Measurements from ENCODE around the gene SZRD1.

The SZRD1 gene

DNA sequence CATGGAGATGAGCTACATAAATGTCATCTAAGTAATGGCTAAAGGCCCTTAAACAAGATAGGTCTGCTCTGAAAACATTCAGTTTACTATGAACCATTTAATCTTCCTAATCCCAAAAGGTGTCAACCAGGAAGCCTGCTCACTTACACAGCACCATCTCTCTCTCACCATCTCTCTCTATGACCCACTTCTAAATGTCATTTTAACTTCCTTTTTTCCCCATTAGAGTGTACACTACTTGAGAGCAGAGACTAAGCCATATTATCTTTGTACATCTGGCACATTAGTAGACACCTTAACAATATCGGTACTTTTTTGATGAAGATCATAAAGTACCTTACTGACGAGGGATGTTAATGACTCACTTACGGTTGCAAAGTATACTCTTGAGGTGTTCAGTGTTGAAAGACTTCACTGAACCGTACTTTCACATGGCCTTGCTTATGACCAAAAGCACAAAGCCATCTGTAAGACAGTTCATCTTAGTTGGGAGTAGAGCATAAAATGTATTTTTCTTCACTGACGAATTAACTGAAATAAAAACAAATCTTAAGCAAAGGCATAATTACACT is 40.1 kb upstream of the SZRD1 start:
- no peak overlapping the region for H3K9ac ChIP-seq
- no peaks in the 10 kb centered on the region for H3K27me3 ChIP-seq (ENCODE audit: control insufficient read depth, insufficient read depth, low read length)
- H3K4me3 ChIP-seq (ENCODE audit: low read depth, low read length), result no peak overlapping the region
- H3K4me1 ChIP-seq, result no peaks in the 10 kb centered on the region
- no peak overlapping the region for H2AFZ ChIP-seq
- H3K27ac ChIP-seq, result no peak overlapping the region
- H3K79me2 ChIP-seq, result peaks cover 18% of the 10 kb centered on the region
- no peaks in the 10 kb centered on the region for H3K36me3 ChIP-seq (ENCODE audit: control insufficient read depth, insufficient read depth, low read length)
- TF ChIP-seq, protein P1, sequence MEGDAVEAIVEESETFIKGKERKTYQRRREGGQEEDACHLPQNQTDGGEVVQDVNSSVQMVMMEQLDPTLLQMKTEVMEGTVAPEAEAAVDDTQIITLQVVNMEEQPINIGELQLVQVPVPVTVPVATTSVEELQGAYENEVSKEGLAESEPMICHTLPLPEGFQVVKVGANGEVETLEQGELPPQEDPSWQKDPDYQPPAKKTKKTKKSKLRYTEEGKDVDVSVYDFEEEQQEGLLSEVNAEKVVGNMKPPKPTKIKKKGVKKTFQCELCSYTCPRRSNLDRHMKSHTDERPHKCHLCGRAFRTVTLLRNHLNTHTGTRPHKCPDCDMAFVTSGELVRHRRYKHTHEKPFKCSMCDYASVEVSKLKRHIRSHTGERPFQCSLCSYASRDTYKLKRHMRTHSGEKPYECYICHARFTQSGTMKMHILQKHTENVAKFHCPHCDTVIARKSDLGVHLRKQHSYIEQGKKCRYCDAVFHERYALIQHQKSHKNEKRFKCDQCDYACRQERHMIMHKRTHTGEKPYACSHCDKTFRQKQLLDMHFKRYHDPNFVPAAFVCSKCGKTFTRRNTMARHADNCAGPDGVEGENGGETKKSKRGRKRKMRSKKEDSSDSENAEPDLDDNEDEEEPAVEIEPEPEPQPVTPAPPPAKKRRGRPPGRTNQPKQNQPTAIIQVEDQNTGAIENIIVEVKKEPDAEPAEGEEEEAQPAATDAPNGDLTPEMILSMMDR (IDR thresholded peaks at IDR 0.05), result no peak
- no peak overlapping the region for H3K4me2 ChIP-seq (ENCODE audit: low read length)
- H3K9me3 ChIP-seq (ENCODE audit: control insufficient read depth, low read length), result no peaks in the 10 kb centered on the region

DNA sequence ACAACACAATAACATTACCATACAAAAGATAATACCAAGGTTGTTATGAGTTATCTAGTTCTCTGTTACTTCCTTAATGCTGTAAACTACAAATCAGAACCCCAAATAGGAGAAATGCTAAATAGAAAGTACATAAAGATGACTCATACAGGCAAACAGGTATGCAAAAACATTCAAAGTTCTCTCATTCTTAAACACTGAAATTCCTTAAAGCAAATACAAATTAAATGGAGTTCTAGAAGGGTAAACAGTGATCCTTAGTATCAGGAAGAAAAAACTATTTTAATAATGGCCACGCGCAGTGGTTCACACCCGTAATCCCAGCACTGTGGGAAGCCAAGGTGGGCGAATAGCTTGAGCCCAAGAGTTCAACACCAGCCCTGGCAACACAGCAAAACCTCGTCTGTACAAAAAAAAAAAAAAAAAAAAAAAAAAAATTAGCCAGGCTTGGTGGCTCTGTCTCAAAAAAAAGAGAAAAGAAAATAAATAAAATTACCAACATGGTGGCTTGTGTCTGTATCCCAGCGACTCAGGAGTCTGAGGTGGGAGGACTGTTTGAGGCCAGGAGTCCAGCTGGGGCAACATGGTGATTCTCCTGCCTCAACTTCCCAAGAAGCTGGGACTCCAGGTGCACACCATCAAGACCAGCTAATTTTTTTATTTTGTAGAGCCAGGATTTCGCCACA is 32.2 kb upstream of the SZRD1 start:
- Histone ChIP-seq H2AFZ (no peak overlapping the region), H3K36me3 (ENCODE audit: control insufficient read depth, insufficient read depth, low read length) (no peaks in the 10 kb centered on the region), H3K9ac (no peak overlapping the region), H3K27ac (no peak overlapping the region), H3K4me3 (ENCODE audit: low read depth, low read length) (no peak overlapping the region), H3K9me3 (ENCODE audit: control insufficient read depth, low read length) (no peaks in the 10 kb centered on the region), H3K27me3 (ENCODE audit: control insufficient read depth, insufficient read depth, low read length) (no peaks in the 10 kb centered on the region), H3K4me2 (ENCODE audit: low read length) (no peak overlapping the region), H3K4me1 (no peaks in the 10 kb centered on the region), H3K79me2 (peaks cover 13% of the 10 kb centered on the region)
- TF ChIP-seq, protein P1 (IDR thresholded peaks at IDR 0.05), result no peak

DNA sequence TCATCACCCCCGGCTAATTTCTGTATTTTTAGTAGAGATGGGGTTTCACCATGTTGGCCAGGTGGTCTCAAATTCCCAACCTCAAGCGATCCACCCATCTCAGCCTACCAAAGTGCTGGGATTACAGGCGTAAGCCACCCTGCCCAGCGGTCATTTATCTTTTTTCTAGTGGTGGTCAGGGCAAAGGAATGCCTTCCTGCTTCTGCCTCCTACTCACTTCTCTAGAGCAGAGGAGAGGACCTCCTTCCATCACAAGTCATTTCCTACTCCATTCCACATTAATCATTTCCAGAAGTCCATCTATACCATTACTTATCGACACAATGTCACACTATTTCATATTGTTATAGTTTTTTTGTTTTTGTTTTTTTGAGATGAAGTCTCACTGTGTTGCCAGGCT is 28.1 kb upstream of the SZRD1 start:
- Histone ChIP-seq H3K4me2 (ENCODE audit: low read length) (no peak overlapping the region), H3K9me3 (ENCODE audit: control insufficient read depth, low read length) (no peaks in the 10 kb centered on the region), H3K4me3 (ENCODE audit: low read depth, low read length) (no peak overlapping the region), H3K27me3 (ENCODE audit: control insufficient read depth, insufficient read depth, low read length) (no peaks in the 10 kb centered on the region), H3K79me2 (peaks cover 21% of the 10 kb centered on the region), H2AFZ (no peak overlapping the region), H3K9ac (no peak overlapping the region), H3K4me1 (no peaks in the 10 kb centered on the region), H3K36me3 (ENCODE audit: control insufficient read depth, insufficient read depth, low read length) (no peaks in the 10 kb centered on the region), H3K27ac (no peak overlapping the region)
- TF ChIP-seq, protein P1 (IDR thresholded peaks at IDR 0.05), result no peak

DNA sequence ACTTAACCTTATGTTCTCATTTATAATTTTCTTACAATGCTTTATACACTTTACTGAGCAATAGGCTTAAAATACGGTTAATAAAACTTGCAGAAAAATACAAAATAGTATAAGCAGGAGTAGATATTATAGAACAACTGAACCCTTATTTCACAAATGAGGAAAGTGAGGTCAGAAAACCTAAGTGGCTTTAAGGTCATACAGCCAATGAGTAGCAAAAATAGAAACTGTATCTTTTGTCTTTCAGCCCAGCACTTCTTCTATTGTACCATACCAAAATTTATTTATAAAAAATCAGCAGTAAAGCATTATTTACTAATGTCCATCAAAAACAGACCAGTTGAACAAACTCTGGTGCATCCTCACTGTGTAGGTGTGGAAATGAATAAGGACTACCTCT is 26.4 kb upstream of the SZRD1 start:
- H3K79me2 ChIP-seq, result peaks cover 24% of the 10 kb centered on the region
- no peaks in the 10 kb centered on the region for H3K36me3 ChIP-seq (ENCODE audit: control insufficient read depth, insufficient read depth, low read length)
- H3K4me2 ChIP-seq (ENCODE audit: low read length), result no peak overlapping the region
- H3K27me3 ChIP-seq (ENCODE audit: control insufficient read depth, insufficient read depth, low read length), result no peaks in the 10 kb centered on the region
- H3K9me3 ChIP-seq (ENCODE audit: control insufficient read depth, low read length), result no peaks in the 10 kb centered on the region
- no peak overlapping the region for H2AFZ ChIP-seq
- H3K4me3 ChIP-seq (ENCODE audit: low read depth, low read length), result no peak overlapping the region
- TF ChIP-seq, protein P1 (IDR thresholded peaks at IDR 0.05), result no peak
- no peak overlapping the region for H3K9ac ChIP-seq
- no peak overlapping the region for H3K27ac ChIP-seq
- H3K4me1 ChIP-seq, result no peaks in the 10 kb centered on the region

Measured in parathyroid adenoma (tissue), 2 donors.